Karpas-422 (cell line): ENCODE results near the gene ADAMTSL4. TPM values are rescaled to one million over a fixed set of nuclear protein-coding genes. Genes with fewer than 3 reads are reported as not detected.

Experiments used
- DNase-seq: peaks from one replicate; pipeline ENCODE4 v3.0.0-alpha.2; 2015
- H2AFZ ChIP-seq: fragments of 200-600 bp; sonication (generic); 2 replicates; pipeline ENCODE4 v1.6.1; 2014; ENCODE audit warnings: antibody characterized with exemption, low read length, mixed read lengths
- H3K27ac ChIP-seq: fragments of 200-600 bp; sonication (generic); 2 replicates; pipeline ENCODE4 v1.5.1; 2014; ENCODE audit warnings: mild to moderate bottlenecking, low read length, moderate library complexity
- H3K27me3 ChIP-seq: fragments of 200-600 bp; sonication (generic); 2 replicates; pipeline ENCODE4 v1.6.1; 2014; ENCODE audit warnings: low read length, mixed read lengths
- H3K36me3 ChIP-seq: fragments of 200-600 bp; sonication (generic); 2 replicates; pipeline ENCODE4 v1.6.1; 2014; ENCODE audit warnings: low read length, mixed read lengths; ENCODE audit not compliant: insufficient read depth
- H3K4me1 ChIP-seq: fragments of 200-600 bp; sonication (generic); 2 replicates; pipeline ENCODE4 v1.6.1; 2014; ENCODE audit warnings: mild to moderate bottlenecking, low read length, mixed read lengths
- H3K4me2 ChIP-seq: fragments of 200-600 bp; sonication (generic); 2 replicates; pipeline ENCODE4 v1.6.1; 2014; ENCODE audit warnings: low read length, low read depth, mild to moderate bottlenecking; ENCODE audit not compliant: poor library complexity, severe bottlenecking
- H3K4me3 ChIP-seq: fragments of 200-600 bp; sonication (generic); 2 replicates; pipeline ENCODE4 v1.5.1; 2014; ENCODE audit warnings: mild to moderate bottlenecking, antibody characterized with exemption, low read length, mixed read lengths
- H3K79me2 ChIP-seq: fragments of 200-600 bp; sonication (generic); 2 replicates; pipeline ENCODE4 v1.6.1; 2014; ENCODE audit warnings: mild to moderate bottlenecking, low read length, mixed read lengths
- H3K9ac ChIP-seq: fragments of 200-600 bp; sonication (generic); 2 replicates; pipeline ENCODE4 v1.6.0; 2014; ENCODE audit warnings: low read length
- H3K9me2 ChIP-seq: fragments of 200-600 bp; sonication (generic), shearing (Covaris generic); replicated peaks from 2 replicates; pipeline ENCODE4 v1.6.0; 2014; ENCODE audit warnings: mild to moderate bottlenecking, low read length, moderate library complexity; ENCODE audit not compliant: insufficient read depth
- H3K9me3 ChIP-seq: fragments of 300-700, 200-600 bp; sonication (generic); 2 replicates; pipeline ENCODE4 v1.6.1; 2014; ENCODE audit warnings: low read length, mixed read lengths
- H4K20me1 ChIP-seq: fragments of 200-600 bp; sonication (generic); 2 replicates; pipeline ENCODE4 v1.6.1; 2014; ENCODE audit warnings: mild to moderate bottlenecking, antibody characterized with exemption, low read length, low read depth; ENCODE audit not compliant: insufficient read depth
- total RNA-seq: library from RNA; depleted of rRNA; stranded (reverse); fragments of >200 nt; shearing (Covaris generic); gene quantifications from 2 replicates; pipeline ENCODE4 v1.2.3, GENCODE V29; 2014; ENCODE audit warnings: low replicate concordance

ADAMTSL4 gene
- total RNA-seq, 1 experiment from 2014 or later = not detected

DNA sequence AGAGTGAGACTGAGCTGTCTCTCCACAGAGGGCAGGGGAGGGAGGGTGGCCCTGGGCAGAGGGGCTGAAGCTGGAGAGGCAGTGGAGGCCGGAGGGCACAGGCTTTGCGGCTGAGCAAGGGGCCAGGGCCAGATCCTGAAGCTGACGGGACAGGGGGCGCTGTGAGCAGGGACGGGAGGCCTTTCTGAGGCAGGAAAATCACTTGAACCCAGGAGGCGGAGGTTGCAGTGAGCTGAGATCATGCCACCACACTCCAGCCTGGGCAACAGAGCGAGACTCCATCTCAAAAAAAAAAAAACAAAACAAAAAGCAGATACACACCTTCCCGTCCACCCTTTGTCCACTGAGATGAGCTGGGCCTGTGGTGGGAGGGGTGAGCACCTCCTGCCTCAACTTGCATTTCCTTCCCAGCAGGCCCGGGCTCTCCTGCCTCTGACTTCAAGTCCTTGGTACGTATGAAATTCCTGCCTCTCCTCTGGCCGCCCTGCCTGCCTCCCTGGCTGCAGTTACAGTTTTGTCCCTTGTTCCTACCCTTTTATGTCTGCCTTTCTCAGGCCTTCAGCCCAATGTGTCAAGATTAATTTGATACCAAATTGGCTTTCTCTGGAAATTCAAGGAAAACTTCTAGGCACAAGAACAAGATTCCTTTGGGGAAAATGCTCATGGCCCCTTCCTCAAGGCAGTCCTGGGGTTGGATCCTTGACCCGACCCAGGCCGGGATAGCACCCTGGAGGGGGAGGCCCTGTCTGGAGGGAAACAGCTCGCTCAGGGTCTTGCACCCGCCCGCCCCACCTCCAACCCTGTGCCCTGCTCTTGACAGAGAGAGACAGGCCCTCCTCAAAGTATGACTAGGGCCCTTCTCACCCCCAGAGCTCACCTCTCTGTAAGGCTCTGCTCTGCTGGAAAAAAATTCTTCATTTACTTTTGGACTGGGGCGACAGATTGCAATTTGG, 11.2 kb upstream of the ADAMTSL4 start:
- no peak for DNase-seq
- Histone ChIP-seq H3K36me3 (no peaks in the 10 kb centered on the region), H3K4me3 (no peak overlapping the region), H3K9me3 (no peaks in the 10 kb centered on the region), H3K9ac (no peak overlapping the region), H4K20me1 (no peaks in the 10 kb centered on the region), H3K4me2 (no peak overlapping the region), H2AFZ (no peak overlapping the region), H3K9me2 (no peaks in the 10 kb centered on the region), H3K27ac (no peak overlapping the region), H3K27me3 (no peaks in the 10 kb centered on the region), H3K4me1 (peaks cover 13% of the 10 kb centered on the region), H3K79me2 (no peaks in the 10 kb centered on the region)

DNA sequence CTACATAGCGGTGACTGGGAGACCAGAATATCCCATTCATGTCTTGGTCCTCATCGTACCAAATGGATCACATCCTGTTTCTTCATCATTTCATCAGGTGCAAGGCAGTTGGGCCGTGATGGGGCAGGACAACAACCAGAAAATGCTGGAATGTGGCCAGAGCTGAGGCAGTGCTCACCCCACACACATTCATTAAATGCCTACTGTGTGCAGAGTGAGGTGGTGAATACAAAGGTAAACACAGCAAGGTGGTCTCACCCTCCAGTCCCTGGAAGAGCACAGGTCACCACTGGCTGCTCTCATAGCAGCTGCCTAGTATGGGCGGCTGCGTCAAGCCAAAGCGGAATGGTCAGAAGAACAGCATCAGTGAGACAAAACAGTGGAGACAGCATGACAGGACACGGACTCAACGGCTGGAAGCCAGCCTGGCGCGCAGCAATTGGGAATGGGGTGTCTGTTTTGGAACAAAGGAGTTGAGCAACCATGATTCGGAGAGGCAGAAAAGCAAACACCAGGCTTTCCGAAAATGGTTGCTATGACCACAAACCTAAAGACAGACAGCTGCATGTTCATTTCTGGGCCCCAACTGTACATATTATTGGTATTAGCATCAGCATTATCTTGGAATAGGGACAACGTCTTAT, 5.6 kb upstream of the ADAMTSL4 start:
- no peaks in the 10 kb centered on the region for H3K27me3 ChIP-seq
- H3K36me3 ChIP-seq = no peaks in the 10 kb centered on the region
- H3K9me2 ChIP-seq = no peaks in the 10 kb centered on the region
- H3K4me2 ChIP-seq = no peak overlapping the region
- H3K4me3 ChIP-seq = no peak overlapping the region
- H3K9ac ChIP-seq = no peak overlapping the region
- H2AFZ ChIP-seq = no peak overlapping the region
- DNase-seq = no peak
- no peaks in the 10 kb centered on the region for H3K79me2 ChIP-seq
- no peaks in the 10 kb centered on the region for H3K9me3 ChIP-seq
- H3K4me1 ChIP-seq = peaks cover 8% of the 10 kb centered on the region
- no peak overlapping the region for H3K27ac ChIP-seq
- H4K20me1 ChIP-seq = no peaks in the 10 kb centered on the region

- DNase-seq = no peak
- H3K4me1 ChIP-seq = peaks cover 12% of the 10 kb centered on the region
Observed at GRCh38 chr1:150544204-150544603, 5.0 kb upstream of the ADAMTSL4 start.

DNA sequence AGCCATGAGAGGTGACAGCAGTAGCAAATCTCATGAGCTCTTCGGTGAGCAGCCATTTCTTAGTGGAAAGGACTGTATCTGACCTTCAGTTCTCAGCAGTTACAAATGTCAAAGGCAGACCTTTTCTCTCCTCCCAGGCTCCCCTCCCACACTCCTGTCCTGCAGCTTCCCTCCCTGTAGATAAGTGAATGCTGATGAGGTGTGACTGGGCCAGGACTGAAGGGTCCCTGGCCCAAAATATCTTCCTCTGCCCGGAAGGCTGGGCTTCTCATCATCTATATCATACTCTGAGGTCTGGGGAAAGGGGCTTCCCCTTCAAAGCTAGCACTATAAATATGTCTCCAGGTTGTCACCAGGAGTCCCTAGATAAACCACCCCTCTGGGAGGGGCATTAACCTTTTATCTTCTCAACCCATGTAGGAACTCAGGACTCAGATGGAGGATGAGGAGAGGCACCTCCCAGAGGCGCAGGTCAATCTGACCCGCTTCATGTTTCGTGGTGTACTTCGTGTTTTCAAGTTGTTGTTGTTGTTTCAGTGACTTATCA, 3.6 kb upstream of the ADAMTSL4 start:
- H3K4me2 ChIP-seq = no peak overlapping the region
- no peak overlapping the region for H3K9ac ChIP-seq
- no peaks in the 10 kb centered on the region for H3K9me3 ChIP-seq

More at GRCh38 chr1:150544204-150544603, 5.0 kb upstream of the ADAMTSL4 start:
- no peak overlapping the region for H3K27ac ChIP-seq
- H3K79me2 ChIP-seq = no peaks in the 10 kb centered on the region
- H3K36me3 ChIP-seq = no peaks in the 10 kb centered on the region
- no peaks in the 10 kb centered on the region for H3K27me3 ChIP-seq
- no peaks in the 10 kb centered on the region for H3K9me3 ChIP-seq
- H3K9me2 ChIP-seq = no peaks in the 10 kb centered on the region
- H3K9ac ChIP-seq = no peak overlapping the region
- H3K4me2 ChIP-seq = no peak overlapping the region
- H2AFZ ChIP-seq = no peak overlapping the region
- H4K20me1 ChIP-seq = no peaks in the 10 kb centered on the region
- H3K4me3 ChIP-seq = no peak overlapping the region

GRCh38 chr1:150546294-150546937, 2.8 kb upstream of the ADAMTSL4 start:
- no peak for DNase-seq
- no peak overlapping the region for H3K4me2 ChIP-seq
- H2AFZ ChIP-seq = no peak overlapping the region
- no peaks in the 10 kb centered on the region for H3K27me3 ChIP-seq
- H3K79me2 ChIP-seq = no peaks in the 10 kb centered on the region
- H3K36me3 ChIP-seq = no peaks in the 10 kb centered on the region
- H4K20me1 ChIP-seq = no peaks in the 10 kb centered on the region; the same call in 1 of the 2 replicates
- H3K4me3 ChIP-seq = no peak overlapping the region
- no peaks in the 10 kb centered on the region for H3K9me3 ChIP-seq
- no peaks in the 10 kb centered on the region for H3K9me2 ChIP-seq
- H3K9ac ChIP-seq = no peak overlapping the region
- peaks cover 15% of the 10 kb centered on the region for H3K4me1 ChIP-seq
- no peak overlapping the region for H3K27ac ChIP-seq

More for the DNA sequence above, 3.6 kb upstream of the ADAMTSL4 start:
- Histone ChIP-seq H3K27me3 (no peaks in the 10 kb centered on the region), H3K79me2 (no peaks in the 10 kb centered on the region), H2AFZ (no peak overlapping the region), H3K27ac (no peak overlapping the region), H3K36me3 (no peaks in the 10 kb centered on the region), H3K4me1 (peaks cover 15% of the 10 kb centered on the region), H3K9me2 (no peaks in the 10 kb centered on the region), H4K20me1 (no peaks in the 10 kb centered on the region), H3K4me3 (no peak overlapping the region)
- DNase-seq = no peak

DNA sequence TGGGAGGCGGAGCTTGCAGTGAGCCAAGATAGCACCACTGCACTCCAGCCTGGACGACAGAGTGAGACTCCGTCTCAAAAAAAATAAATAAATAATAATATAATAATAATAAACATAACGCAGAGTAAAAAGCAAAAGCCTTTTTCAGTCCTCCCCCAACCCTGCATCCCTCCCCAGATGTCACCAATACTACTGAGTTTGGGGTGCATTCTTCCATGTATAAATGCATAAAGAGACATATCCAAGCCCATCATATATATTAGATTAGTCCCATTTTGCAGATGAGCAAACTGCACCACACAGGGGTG, 930 bp upstream of the ADAMTSL4 start:
- H3K9ac ChIP-seq = peak overlapping the region; percentile 64; the same call in 1 of the 2 replicates
- peak overlapping the region; percentile 66 for H3K4me3 ChIP-seq

DNA sequence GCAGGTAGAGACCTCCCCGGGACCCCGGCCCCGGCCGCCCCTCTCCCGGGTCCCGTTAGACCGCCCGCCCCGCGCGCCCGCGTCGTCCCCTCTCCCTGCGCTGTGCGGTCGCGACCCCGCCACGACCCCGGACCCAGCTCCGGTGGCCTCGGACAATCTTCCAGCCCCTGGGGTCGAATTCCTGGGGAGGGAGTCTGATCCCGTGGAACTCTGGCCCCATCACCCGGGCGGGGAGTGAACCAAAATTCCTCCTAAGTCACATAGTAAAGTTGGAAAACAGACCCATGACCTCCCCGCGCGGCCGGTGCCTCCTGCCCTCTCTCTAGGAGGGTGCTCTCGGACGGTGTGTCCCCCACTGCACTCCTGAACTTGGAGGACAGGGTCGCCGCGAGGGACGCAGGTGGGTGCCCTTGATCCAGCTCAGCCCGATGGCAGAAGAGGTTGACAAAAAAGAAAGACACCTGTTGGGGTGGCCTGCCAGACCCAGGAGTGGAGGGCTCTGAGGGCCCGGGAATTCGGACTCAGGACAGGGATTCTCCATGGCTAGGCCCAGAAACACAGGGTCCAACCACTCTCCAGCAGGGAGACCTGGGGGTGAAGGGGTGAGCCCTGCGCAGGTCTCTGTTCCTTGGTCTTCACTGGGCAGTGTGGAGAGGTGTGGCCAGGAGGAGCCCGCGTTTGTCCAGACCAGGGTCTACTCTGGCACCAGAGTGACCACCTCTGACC, 451 bp downstream of the ADAMTSL4 start:
- Histone ChIP-seq H4K20me1 (no peaks in the 10 kb centered on the region; the same call in 1 of the 2 replicates), H3K4me2 (peak overlapping the region; percentile 40), H3K27me3 (no peaks in the 10 kb centered on the region), H2AFZ (no peak overlapping the region), H3K27ac (no peak overlapping the region), H3K9ac (no peak overlapping the region), H3K4me3 (peak overlapping the region; percentile 32; the same call in 1 of the 2 replicates), H3K4me1 (peaks cover 16% of the 10 kb centered on the region), H3K36me3 (no peaks in the 10 kb centered on the region), H3K9me2 (no peaks in the 10 kb centered on the region), H3K79me2 (no peaks in the 10 kb centered on the region), H3K9me3 (no peaks in the 10 kb centered on the region)
- peak; percentile 39 for DNase-seq

More for the DNA sequence above, 930 bp upstream of the ADAMTSL4 start:
- DNase-seq = no peak
- H3K36me3 ChIP-seq = no peaks in the 10 kb centered on the region
- peak overlapping the region; percentile 78 for H3K4me2 ChIP-seq
- no peaks in the 10 kb centered on the region for H3K79me2 ChIP-seq
- H2AFZ ChIP-seq = no peak overlapping the region
- no peaks in the 10 kb centered on the region for H3K27me3 ChIP-seq
- peaks cover 21% of the 10 kb centered on the region for H3K4me1 ChIP-seq
- no peaks in the 10 kb centered on the region; the same call in 1 of the 2 replicates for H4K20me1 ChIP-seq
- H3K27ac ChIP-seq = no peak overlapping the region
- H3K9me3 ChIP-seq = no peaks in the 10 kb centered on the region
- no peaks in the 10 kb centered on the region for H3K9me2 ChIP-seq
